ENCODE results near the gene ZFP36.

DNA sequence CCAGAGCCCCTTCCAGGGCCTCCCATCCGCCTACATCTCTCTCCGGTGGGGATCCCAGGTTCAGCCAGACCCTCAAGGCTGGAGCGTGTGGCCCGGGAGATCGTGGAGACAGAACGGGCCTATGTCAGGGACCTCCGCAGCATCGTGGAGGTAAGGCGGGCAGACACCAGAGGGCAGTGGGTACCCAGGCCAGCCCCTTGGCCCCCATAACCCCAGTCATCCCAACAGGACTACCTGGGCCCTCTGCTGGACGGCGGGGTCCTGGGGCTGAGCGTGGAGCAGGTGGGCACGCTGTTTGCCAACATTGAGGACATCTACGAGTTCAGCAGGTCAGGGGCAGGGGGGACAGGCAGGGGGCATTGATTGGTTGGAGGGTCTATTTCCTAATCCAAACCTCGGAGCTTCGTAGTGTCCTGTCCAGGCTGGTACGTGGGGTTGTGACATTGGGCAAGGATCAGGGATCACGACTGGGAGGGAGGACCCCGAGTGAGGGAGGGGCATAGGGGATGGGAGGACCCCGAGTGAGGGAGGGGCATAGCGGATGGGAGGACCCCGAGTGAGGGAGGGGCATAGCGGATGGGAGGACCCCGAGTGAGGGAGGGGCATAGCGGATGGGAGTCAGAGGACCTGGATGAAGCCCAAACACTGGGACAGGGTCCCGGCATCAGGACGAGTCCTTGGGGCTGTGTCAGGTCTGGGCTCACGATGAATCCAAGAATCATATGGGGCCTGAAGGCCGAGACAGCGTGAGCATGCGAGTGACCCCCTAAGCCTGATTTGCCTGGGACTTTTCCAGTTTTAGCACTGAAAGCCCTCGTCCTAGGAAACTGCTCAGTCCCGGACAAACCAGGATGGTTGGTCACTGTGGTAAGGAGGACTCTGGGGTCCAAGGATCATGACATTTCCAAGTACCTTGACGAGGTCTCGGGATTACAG, 8.7 kb downstream of the ZFP36 start:
- no peak for TF ChIP-seq POLR2A (IDR thresholded peaks at IDR 0.05)
- TF ChIP-seq, protein P1, sequence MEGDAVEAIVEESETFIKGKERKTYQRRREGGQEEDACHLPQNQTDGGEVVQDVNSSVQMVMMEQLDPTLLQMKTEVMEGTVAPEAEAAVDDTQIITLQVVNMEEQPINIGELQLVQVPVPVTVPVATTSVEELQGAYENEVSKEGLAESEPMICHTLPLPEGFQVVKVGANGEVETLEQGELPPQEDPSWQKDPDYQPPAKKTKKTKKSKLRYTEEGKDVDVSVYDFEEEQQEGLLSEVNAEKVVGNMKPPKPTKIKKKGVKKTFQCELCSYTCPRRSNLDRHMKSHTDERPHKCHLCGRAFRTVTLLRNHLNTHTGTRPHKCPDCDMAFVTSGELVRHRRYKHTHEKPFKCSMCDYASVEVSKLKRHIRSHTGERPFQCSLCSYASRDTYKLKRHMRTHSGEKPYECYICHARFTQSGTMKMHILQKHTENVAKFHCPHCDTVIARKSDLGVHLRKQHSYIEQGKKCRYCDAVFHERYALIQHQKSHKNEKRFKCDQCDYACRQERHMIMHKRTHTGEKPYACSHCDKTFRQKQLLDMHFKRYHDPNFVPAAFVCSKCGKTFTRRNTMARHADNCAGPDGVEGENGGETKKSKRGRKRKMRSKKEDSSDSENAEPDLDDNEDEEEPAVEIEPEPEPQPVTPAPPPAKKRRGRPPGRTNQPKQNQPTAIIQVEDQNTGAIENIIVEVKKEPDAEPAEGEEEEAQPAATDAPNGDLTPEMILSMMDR (IDR thresholded peaks at IDR 0.05): no peak
